DOHH2 (cell line): ENCODE data around the gene SMTNL1.

Experiments
- EZH2phosphoT487 ChIP-seq: fragments of 200-600 bp; sonication (generic); IDR thresholded peaks from 2 replicates; pipeline ENCODE4 v1.6.1; 2017; ENCODE audit warnings: borderline replicate concordance, mild to moderate bottlenecking, antibody characterized with exemption, low read length, moderate library complexity, mixed read lengths
- TF ChIP-seq, protein P1 (sequence below): fragments of 200-600 bp; sonication (generic); IDR thresholded peaks from one replicate; pipeline ENCODE4 v1.5.1; 2014; ENCODE audit warnings: antibody characterized with exemption, mild to moderate bottlenecking, low read depth, low read length; ENCODE audit not compliant: poor library complexity, severe bottlenecking

- TF ChIP-seq, protein P1, sequence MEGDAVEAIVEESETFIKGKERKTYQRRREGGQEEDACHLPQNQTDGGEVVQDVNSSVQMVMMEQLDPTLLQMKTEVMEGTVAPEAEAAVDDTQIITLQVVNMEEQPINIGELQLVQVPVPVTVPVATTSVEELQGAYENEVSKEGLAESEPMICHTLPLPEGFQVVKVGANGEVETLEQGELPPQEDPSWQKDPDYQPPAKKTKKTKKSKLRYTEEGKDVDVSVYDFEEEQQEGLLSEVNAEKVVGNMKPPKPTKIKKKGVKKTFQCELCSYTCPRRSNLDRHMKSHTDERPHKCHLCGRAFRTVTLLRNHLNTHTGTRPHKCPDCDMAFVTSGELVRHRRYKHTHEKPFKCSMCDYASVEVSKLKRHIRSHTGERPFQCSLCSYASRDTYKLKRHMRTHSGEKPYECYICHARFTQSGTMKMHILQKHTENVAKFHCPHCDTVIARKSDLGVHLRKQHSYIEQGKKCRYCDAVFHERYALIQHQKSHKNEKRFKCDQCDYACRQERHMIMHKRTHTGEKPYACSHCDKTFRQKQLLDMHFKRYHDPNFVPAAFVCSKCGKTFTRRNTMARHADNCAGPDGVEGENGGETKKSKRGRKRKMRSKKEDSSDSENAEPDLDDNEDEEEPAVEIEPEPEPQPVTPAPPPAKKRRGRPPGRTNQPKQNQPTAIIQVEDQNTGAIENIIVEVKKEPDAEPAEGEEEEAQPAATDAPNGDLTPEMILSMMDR: no peak
- no peak for TF ChIP-seq EZH2phosphoT487
These were observed 62.0 kb downstream of the SMTNL1 start for GRCh38 chr11:57599381-57599780.
